Fibroblast of villous mesenchyme (primary cell): Measurements from ENCODE around the gene DAP. TPM values are rescaled to one million over a fixed set of nuclear protein-coding genes. Genes with fewer than 3 reads are reported as not detected.

Source experiments
- DNase-seq: peaks from one replicate; pipeline ENCODE4 v3.0.0-alpha.2; 2010; ENCODE audit warnings: low read depth
- H3K4me3 ChIP-seq: 2 replicates; pipeline ENCODE4 v1.5.1; 2011; ENCODE audit warnings: low read depth, mild to moderate bottlenecking, low read length
- total RNA-seq: library from RNA; depleted of rRNA; stranded (reverse); fragments of >200 nt; gene quantifications from 2 replicates; pipeline ENCODE4 v1.2.3, GENCODE V29; 2012
- TF ChIP-seq, protein P1 (sequence below): IDR thresholded peaks from 2 replicates; pipeline ENCODE4 v1.5.1; 2012; ENCODE audit warnings: low read depth, mild to moderate bottlenecking, low read length; ENCODE audit not compliant: insufficient read depth

DAP gene
- total RNA-seq, 1 donor, result 43.2 TPM

DNA sequence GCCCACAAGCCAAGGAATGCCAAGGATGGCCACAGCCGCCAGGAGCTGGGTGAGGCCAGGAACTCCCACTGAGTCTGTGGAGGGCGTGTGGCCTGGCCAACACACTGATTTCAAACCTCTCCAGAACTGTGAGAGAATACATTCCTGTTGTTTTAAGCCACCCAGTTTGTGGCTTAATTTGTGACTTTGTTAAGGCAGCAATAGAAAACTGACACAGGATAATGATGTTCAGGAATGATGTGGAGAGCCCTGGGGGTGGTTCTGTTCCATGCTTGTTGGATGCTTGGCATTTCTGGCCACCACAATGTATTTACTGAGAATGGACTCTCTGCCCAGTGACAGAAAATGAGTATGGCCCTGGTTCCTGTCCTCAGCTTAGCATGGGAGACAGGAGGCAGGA is 82.8 kb downstream of the DAP start:
- DNase-seq, result no peak
- H3K4me3 ChIP-seq, result no peak overlapping the region
- TF ChIP-seq, protein P1, sequence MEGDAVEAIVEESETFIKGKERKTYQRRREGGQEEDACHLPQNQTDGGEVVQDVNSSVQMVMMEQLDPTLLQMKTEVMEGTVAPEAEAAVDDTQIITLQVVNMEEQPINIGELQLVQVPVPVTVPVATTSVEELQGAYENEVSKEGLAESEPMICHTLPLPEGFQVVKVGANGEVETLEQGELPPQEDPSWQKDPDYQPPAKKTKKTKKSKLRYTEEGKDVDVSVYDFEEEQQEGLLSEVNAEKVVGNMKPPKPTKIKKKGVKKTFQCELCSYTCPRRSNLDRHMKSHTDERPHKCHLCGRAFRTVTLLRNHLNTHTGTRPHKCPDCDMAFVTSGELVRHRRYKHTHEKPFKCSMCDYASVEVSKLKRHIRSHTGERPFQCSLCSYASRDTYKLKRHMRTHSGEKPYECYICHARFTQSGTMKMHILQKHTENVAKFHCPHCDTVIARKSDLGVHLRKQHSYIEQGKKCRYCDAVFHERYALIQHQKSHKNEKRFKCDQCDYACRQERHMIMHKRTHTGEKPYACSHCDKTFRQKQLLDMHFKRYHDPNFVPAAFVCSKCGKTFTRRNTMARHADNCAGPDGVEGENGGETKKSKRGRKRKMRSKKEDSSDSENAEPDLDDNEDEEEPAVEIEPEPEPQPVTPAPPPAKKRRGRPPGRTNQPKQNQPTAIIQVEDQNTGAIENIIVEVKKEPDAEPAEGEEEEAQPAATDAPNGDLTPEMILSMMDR, result no peak

DNA sequence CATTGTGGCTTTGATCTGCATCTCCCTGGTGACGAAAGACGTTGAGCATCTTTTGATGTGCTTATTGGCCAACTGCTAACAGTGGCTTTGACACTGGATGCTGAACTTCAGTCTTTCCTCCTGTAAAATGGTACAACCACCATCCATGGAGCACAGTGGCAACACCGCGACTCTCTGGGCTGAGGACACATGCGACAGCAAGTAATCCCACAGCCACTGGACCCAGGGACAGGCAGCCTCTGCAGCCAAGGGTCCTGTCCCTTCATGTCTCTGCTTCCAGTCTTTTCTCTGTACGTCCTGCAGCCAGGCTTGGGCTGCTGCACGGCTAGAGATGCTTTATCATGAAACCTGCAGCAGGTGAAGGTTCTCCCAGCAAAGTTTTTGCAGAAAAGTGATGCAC is 83.5 kb downstream of the DAP start:
- DNase-seq, result no peak
- H3K4me3 ChIP-seq, result no peak overlapping the region
- TF ChIP-seq, protein P1, result no peak

DNA sequence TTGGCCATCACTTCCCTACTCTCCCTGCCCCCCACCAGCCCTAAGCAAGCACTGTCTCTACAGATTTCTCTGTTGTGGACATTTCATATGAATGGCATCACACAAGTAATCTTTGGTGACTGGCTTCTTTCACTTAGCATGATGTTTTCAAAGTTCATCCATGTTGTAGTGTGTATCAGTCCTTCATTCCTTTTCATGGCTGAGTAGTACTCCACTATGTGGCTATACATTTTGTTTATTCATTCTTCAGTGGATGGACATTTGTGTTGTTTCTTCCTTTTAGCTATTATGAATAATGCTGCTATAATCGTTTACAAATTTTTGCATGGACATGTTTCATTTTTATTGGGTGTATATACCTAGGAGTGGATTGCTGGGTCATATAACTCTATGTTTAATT is 84.1 kb downstream of the DAP start:
- DNase-seq, result no peak
- TF ChIP-seq, protein P1, result no peak
- no peak overlapping the region for H3K4me3 ChIP-seq

DNA sequence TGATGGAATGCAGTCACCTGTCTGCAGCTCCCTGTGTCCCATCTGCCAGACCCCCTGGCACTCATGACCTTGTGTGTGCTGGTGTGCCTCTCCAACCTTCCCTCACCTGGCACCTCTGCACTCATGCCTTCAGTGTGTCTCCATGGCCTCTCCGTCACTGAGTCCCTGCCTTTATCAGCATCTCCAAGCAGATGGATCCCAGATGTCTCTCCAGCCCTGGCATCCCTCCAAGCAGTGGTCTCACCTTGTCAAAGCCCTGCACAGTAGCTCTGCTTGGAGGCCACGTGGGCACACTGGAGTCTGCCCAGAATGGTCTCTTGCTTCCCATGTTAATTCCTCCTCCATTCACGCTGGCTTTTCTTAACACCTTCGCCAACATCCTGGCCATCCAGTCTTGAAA is 84.8 kb downstream of the DAP start:
- TF ChIP-seq, protein P1, result no peak
- no peak for DNase-seq
- no peak overlapping the region for H3K4me3 ChIP-seq

DNA sequence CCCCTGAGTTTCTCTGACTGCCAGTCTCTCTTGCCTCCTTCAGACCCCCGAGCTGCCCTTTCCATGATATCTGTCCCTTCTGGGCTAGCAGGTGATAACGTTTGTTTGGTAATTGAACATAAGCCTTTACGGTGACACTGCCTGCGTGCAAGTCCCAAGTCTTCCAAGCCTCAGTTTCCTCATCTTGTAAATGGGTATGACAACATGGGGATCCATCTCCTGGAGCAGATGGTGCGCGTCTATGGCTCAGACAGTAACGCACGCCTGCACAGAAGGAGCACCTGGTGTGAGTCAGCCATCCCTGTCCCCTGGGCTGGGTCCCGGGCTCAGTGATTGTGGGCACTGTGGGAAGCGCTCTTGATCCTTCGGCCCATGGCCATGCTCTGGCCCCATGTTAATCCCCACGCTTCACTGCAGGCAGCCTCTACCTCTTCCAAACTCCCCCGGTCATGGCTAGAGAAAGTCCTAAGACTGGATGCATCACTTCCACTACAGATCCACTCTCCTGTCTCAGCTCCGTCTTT is 85.8 kb downstream of the DAP start:
- TF ChIP-seq, protein P1, result no peak
- no peak for DNase-seq
- H3K4me3 ChIP-seq, result no peak overlapping the region

DNA sequence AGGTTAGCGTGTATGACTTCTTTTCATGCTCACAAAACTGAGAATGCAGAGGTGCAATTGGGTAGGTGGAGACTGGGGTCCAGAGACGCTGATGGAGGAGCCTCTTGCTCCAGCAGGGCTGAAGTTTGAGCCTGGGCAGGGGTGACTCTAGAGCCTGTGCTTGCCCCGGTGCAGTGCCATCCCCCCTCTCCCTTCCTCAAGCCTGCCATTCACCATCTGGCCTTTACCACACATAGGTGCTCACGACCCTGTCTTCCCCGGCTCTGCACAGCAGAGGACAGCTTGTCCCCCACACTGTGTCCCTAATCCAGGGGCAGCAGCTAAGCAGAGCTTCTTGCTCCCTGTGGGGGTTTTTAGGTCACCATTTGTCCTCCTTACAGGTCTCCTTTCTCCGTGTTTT is 86.5 kb downstream of the DAP start:
- no peak for DNase-seq

More for the DNA sequence above, 86.5 kb downstream of the DAP start:
- TF ChIP-seq, protein P1, result no peak
- H3K4me3 ChIP-seq, result no peak overlapping the region
